ENCODE data around the gene CD40. TPM values are rescaled to one million over a fixed set of nuclear protein-coding genes. Genes with fewer than 3 reads are reported as not detected.

CD40 gene
- total RNA-seq, 6 donors from 2014 or later, result 15.7 to 32.5 (median 25.8) TPM

DNA sequence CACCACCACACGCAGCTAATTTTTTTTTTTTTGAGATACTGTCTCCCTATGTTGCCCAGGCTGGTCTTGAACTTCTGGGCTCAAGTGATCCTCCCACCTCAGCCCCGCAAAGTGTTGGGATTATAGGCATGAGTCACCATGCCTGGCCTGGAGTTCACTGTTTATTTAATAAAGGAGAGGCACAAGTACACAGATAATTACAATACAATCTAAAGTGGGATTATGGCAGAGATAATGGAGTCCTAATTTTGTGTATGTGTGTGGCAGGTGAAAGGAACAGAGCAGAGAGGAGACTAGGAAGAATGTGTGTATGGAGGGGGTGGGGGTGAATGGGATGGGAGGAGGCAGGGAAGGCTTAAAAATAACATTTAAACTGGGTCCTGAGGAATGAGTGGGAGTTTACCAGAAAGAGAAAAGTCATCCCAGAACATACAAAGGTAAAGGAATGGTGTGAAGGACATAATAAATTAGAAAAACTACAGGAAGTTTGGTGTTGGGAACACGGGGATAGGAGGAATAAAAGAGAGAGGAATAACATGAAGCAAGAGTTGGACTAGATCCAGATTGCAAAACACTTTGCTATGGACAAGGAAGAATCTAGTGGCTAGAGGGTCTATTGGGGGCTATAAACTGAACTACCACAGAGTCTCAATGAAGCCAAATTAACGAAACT is 32.8 kb upstream of the CD40 start:
- no peak overlapping the region for H3K4me3 ChIP-seq
- peaks cover 65 to 82% (median 68%) of the 10 kb centered on the region in 4 donors for H3K4me1 ChIP-seq
- H3K27me3 ChIP-seq, result no peaks in the 10 kb centered on the region
- ATAC-seq (ENCODE audit: low FRiP score in 2 of 2) (no peak), DNase-seq (peak in 1 of 2 donors; percentile 36)
- H3K36me3 ChIP-seq, result no peaks in the 10 kb centered on the region
- TF ChIP-seq EP300 (IDR thresholded peaks at IDR 0.05) (no peak), POLR2A (IDR thresholded peaks at IDR 0.05) (no peak), POLR2AphosphoS5 (IDR thresholded peaks at IDR 0.05) (no peak)
- TF ChIP-seq, protein P1, sequence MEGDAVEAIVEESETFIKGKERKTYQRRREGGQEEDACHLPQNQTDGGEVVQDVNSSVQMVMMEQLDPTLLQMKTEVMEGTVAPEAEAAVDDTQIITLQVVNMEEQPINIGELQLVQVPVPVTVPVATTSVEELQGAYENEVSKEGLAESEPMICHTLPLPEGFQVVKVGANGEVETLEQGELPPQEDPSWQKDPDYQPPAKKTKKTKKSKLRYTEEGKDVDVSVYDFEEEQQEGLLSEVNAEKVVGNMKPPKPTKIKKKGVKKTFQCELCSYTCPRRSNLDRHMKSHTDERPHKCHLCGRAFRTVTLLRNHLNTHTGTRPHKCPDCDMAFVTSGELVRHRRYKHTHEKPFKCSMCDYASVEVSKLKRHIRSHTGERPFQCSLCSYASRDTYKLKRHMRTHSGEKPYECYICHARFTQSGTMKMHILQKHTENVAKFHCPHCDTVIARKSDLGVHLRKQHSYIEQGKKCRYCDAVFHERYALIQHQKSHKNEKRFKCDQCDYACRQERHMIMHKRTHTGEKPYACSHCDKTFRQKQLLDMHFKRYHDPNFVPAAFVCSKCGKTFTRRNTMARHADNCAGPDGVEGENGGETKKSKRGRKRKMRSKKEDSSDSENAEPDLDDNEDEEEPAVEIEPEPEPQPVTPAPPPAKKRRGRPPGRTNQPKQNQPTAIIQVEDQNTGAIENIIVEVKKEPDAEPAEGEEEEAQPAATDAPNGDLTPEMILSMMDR (IDR thresholded peaks at IDR 0.05), result no peak
- H3K9me3 ChIP-seq, result no peaks in the 10 kb centered on the region
- H3K27ac ChIP-seq, result peak overlapping the region in 1 of 4 donors; percentile 14
- WGBS, 2 donors, result 27 to 43% methylated on average over 4 of the region's 4 CpGs

DNA sequence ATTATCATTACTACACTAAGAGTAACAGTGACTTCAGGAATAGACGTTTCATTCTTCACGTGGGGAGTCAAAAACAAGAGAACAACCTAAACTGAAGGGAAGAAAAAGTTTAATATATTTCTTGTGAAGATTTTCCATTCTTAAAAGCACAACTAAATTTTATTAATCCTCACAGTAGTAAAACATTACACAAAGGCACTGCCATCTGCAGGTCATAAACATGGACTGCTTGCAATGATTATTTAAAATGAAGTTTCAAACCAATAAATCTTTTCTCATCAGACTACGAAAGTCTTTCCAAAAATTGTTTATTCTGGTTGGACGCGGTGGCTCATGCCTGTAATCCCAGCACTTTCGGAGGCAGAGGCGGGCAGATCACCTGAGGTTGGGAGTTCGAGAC is 31.0 kb upstream of the CD40 start:
- Histone ChIP-seq H3K9me3 (no peaks in the 10 kb centered on the region), H3K27me3 (no peaks in the 10 kb centered on the region), H3K27ac (peak overlapping the region in 1 of 4 donors; percentile 53), H3K4me1 (peaks cover 56 to 72% (median 68%) of the 10 kb centered on the region in 4 donors), H3K4me3 (no peak overlapping the region), H3K36me3 (no peaks in the 10 kb centered on the region)
- TF ChIP-seq EP300 (IDR thresholded peaks at IDR 0.05), result no peak
- TF ChIP-seq POLR2A (IDR thresholded peaks at IDR 0.05), result no peak
- TF ChIP-seq POLR2AphosphoS5 (IDR thresholded peaks at IDR 0.05), result no peak
- TF ChIP-seq, protein P1 (IDR thresholded peaks at IDR 0.05), result peak in 4 of 6 experiments; percentile 23 to 30 (median 26)
- ATAC-seq (ENCODE audit: low FRiP score in 2 of 2), result no peak
- no peak for DNase-seq
- WGBS, 2 donors, result 61 to 62% methylated on average over 8 of the region's 8 CpGs

DNA sequence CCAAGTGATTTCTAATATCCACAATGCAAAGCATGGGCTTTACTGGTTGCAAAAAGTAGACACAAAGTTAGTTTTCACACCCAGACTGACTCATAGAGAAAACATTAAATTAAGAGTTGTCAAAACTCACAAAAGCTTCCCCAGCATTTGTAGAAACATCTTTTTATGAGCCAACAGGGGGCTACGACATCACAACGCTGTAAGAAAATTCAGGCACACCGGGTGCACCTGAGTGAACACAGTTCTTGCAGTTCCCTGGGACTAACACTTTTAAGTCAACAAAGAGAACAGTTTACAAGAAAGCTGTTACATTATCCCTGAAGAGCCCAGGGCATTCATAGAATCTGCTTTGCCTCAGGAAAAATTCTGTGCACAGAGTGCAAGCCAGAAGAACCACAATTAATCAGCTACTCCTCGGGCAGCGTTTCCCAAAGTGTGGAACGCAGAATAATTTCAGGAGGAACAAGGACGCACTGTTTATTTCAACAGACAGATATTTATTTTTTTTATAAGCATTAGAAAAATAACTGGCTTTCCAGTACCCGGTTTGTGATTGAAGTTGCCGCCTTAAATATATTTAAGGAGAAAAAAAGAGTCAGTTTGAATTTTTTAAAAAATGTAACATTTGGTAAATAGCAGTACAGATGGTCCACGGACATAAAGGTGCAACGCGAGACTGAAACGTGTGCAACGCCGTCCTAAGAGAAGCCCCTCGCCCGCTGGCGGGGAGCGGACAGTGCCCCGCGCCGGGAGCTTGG is 29.5 kb upstream of the CD40 start:
- TF ChIP-seq POLR2AphosphoS5 (IDR thresholded peaks at IDR 0.05) (no peak), POLR2A (IDR thresholded peaks at IDR 0.05) (no peak), EP300 (IDR thresholded peaks at IDR 0.05) (no peak)
- TF ChIP-seq, protein P1 (IDR thresholded peaks at IDR 0.05), result no peak
- WGBS, 2 donors, result 3 to 5% methylated on average over 21 to 22 of the region's 22 CpGs
- Histone ChIP-seq H3K4me1 (peaks cover 41 to 60% (median 56%) of the 10 kb centered on the region in 4 donors), H3K27me3 (no peaks in the 10 kb centered on the region), H3K27ac (peak overlapping the region; percentile 95 to 99 (median 99)), H3K9me3 (no peaks in the 10 kb centered on the region), H3K36me3 (no peaks in the 10 kb centered on the region), H3K4me3 (peak overlapping the region; percentile 70 to 81 (median 72))
- ATAC-seq (ENCODE audit: low FRiP score in 2 of 2) (no peak), DNase-seq (no peak)

DNA sequence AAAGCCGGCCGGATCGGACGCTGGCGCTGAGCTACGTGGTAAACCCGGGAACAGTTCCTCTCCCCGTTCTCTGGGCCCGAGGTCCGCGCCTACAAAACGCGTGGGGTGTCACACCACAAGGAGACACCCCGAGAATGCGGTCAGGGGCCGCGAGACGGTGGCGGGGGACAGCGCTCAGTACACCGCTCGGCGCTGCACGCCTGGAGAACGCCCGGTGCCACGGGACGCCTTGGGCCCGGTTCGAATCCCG is 29.0 kb upstream of the CD40 start:
- H3K27ac ChIP-seq, result peak overlapping the region; percentile 95 to 99 (median 99)
- peak; percentile 70 to 72 for ATAC-seq (ENCODE audit: low FRiP score in 2 of 2)
- H3K4me3 ChIP-seq, result peak overlapping the region; percentile 70 to 81 (median 72)
- H3K27me3 ChIP-seq, result no peaks in the 10 kb centered on the region
- no peak for TF ChIP-seq EP300 (IDR thresholded peaks at IDR 0.05)
- TF ChIP-seq POLR2A (IDR thresholded peaks at IDR 0.05), result no peak
- TF ChIP-seq, protein P1 (IDR thresholded peaks at IDR 0.05), result no peak
- no peak for TF ChIP-seq POLR2AphosphoS5 (IDR thresholded peaks at IDR 0.05)
- H3K36me3 ChIP-seq, result no peaks in the 10 kb centered on the region
- WGBS, 2 donors, result 0% methylated on average over 3 to 5 of the region's 31 CpGs
- no peaks in the 10 kb centered on the region for H3K9me3 ChIP-seq
- peak in 1 of 2 donors; percentile 71 for DNase-seq
- peaks cover 37 to 55% (median 51%) of the 10 kb centered on the region in 4 donors for H3K4me1 ChIP-seq

Data from upper lobe of left lung (tissue), 6 donors.